Stimulated activated CD8-positive, alpha-beta memory T cell treated with anti-CD3 and anti-CD28 coated beads, Interleukin-15, amount 100 ng/mL, for 4 hours (primary cell): ENCODE data around the gene SPAG5.

ENCODE experiments used
- DNase-seq, 2 donors: peaks; one replicate each; pipeline ENCODE4 v3.0.0-alpha.2; 2020; ENCODE audit warnings: low read depth in 2 of 2

Gene SPAG5

DNA sequence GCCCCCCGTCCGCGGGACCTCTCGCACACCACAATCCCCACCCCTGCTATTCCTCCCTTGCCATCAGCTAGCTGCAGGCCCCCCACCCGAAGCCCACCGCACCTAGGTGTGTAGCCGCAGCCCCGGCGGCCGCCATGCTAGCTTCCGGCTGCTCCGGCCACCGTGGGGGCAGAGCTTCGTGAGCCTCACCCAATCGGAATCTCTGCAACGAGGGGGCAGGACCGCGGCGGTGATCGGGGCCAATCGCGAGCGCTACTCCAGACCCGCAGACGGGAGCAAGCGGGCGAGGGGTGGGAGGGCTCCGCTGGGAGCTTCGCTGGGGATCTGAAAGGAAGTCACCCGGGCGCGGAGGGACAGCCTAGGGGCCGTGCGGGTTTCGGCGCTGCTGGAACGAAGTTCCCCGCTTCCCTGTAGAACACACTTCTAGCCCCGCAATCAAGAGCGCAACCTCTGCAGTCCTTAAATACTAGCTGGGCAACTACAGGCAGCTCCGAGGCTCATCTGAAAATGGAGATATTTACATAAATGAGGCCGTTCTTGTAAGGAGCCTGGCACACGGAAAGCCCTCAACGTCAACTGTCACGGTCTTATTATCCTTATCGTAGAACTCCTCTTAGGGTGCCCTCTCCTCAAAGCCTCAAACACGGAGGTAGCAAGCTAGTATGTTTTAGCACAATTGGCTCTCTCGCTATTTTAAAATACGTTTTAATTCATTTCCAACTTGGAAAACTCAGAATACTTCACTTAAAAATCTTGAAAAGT, 27.3 kb downstream of the SPAG5 start, which contains the start of gene PIGS:
Gene PIGS (minus strand): TSS at position 164 of the 762 bp plus-strand sequence. CDS start 28 bp downstream, at position 136.
- DNase-seq = peak; percentile 79 to 83

DNA sequence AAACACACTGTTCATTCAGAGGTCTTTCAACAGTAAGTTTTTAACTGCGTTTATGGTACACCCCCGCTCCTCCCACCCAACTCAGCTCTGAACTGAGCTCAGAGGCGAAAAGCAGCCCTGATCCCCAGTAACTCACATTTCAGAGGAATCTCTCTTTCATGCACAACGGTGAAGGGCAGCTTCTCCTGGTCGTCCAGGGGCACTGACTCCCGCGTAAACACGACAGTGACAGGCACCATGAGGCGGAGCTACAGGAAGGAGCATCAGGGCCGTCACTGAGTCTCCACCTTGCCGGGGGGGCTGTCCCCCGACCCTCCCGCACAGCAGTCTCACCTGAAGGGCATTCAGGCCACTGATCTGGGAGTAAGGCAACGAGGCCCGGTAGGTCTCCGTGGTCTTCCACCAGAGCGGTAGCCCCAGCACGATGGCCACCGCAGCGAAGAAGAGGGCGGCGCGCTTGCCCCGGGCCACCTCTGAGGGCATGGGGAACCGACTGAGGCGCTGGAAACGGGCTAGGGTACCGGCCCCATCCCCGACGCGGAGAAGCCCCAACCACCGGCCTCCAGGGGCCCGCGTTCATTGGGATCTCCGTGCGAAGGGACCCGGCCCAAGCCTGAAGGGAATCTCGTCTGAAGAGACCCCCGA, 28.0 kb downstream of the SPAG5 start:
- DNase-seq = peak in 1 of 2 donors; percentile 17

GRCh38 chr17:28569446-28569845, 29.4 kb downstream of the SPAG5 start:
- no peak for DNase-seq

DNA sequence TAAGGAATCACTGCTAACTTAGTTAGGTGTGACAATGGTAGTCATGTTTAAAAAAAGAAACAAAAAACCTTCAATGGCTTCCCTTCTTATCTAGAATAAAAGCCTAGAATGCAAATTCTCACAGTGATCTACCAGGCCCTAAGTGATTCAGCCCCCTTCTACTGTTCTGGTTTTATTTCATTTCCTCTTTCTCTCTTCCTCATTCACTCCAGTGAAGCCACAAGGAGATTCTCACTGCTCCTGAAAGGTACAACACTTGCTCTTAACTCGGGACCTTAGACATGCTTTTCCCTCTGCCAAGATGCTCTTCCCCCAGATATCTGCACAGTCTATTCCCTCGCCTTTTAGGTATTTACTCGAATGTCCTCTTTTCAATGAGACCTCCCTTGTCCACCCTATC, 31.2 kb downstream of the SPAG5 start:
- no peak for DNase-seq

GRCh38 chr17:28563475-28563874, 35.4 kb downstream of the SPAG5 start:
- DNase-seq = no peak

- DNase-seq = no peak
Observed at GRCh38 chr17:28555022-28555421, 43.8 kb downstream of the SPAG5 start.

GRCh38 chr17:28554565-28554964, 44.3 kb downstream of the SPAG5 start:
- DNase-seq = no peak

DNA sequence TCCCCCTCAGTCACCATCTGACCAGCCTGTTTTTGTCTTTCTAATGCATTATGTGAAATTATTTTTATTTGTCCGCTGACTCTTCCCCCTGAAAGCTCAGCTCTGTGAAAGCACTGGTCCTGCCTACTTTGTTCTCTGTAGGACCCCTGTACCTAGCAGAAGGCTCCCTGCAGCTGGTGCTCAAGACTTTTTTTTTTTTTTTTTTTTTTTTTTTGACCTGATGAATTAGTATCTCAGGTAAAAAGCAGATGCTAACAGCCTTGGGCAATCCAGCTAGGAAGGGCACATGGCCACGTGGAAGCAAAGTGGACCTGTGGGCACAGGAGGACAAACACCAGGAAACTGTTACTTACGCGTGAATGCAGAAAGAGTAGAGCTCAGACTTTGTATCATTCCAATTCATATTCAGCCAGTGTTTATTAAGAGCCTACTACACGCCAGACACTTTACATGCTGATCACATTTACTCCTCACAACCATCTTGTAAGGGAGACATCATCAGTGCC, 45.8 kb downstream of the SPAG5 start:
- DNase-seq = no peak

DNA sequence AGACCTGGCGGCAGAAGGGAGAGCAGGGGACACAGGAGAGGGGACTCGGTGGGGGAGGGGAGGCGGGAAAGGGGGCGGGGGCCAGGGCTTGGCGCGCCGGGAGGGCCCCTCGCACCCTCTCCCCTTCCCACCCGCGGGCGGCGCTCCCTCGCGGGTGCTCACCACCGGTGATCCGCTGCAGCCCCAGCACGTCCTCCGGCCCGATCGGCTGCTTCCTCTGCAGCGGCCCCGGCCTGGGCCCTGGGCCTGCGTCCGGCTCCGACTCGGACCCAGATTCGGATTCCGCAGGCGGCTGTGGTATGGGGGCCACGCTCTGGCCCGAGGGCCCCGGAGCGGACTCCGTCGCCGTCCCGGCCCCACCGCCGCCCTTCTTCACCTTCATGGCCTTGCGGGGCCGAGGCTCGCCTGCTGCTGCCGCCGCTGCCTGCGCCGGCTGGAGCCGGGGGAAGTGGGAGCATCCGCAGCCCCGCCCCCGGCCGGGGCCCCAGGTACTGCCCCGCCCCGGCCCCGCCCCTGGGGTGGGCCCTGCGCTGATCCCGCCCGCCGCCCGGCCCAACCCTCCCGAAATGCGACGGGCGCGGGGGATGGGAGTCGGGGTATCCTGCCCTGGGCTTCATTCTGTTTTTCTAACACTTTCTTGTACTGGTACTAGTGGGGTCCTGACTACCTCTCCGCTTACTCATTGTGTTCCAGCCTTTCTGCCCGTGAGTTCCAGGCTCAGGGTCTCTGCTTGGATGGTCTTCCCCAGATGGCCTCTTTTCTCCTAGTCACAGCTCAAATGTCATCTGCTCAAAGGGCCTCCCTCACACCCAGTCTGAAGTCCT, 46.4 kb downstream of the SPAG5 start, which contains the start of gene UNC119:
Gene UNC119 (minus strand): TSS at position 449 of the 824 bp plus-strand sequence. CDS start 67 bp downstream, at position 382.
- peak; percentile 41 to 49 for DNase-seq

- no peak for DNase-seq
Observed at GRCh38 chr17:28551421-28552175, 47.2 kb downstream of the SPAG5 start.

- no peak for DNase-seq
Observed at GRCh38 chr17:28550858-28551257, 48.0 kb downstream of the SPAG5 start.

DNA sequence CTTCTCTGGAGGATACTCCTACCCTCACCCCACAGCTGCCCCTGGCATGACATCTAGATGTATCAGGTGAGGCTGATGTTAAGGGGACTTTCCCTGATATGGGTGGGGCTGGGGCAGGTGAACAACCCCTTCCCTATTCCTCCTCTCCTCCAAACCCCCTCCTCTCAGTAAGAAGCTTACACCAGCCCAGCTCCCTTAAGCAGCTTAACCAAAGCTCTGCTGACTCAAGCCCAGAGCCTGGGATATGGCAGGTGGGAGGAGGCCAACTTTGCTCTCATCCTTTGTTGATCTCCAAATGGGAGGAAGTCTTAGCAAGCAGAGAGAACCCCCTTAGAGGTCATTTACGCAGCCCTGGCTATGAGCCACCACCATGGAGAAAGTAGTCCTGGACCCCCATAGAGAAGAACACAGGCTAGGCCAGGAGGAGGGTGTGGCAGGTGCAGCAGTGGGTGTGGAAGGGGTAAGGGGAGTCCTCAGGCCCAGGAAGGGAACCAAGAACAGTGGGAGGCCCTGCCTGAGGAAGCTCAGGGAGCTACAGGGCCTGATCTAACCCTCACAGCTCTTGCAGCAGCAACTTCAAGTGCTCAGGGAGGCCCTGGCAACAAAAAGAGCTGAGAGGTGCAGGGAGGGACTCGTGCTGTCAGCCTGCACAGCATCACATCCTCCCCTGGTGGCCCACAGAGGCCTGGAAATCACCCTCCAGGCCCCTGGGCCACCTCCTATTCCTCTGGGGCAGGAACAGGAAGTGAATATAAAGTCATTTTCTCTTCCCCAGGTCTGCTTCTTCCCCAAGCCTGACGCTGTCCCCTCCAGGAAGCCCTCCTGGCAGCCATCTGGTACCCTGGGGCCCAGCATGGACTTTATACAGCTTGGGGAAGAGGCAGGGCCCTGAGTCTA, 49.3 kb downstream of the SPAG5 start:
- peak; percentile 7 to 21 for DNase-seq

DNA sequence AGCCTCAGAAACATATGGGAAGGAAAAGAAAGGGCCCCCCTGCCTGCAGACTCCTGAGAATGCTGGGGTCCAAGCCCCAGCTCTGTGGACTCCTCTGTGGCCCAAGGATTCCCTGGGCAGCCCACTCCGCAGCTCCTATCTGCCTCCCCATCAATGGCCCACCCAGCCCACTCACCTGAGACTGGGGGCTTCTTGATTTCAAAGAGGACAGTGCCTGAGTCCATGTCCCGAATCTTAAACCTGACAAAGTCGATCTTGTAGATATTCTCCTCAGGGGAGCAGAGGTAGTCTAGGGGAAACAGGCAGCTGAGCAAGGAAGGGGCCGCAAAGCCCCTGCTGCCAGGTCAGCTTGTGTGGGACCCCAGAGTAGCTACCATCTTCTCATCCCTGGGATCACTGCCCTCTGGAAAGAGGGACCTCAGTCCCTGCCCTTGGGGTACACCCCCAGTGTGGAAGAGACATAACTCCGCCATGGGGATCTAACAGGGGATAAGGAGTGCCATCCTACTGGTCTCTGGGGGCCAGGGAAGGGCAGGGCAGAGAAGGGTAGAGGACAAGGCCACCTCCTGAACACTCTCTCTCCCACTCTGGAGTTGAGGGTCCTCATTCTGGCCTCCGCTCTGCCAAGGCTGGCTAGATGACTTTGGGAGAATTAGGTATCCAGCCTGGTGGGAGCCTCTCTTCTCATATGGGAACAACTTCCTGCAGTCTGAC, 50.3 kb downstream of the SPAG5 start:
- DNase-seq = no peak

- DNase-seq = peak; percentile 13 to 20
Observed at GRCh38 chr17:28547623-28548416, 51.0 kb downstream of the SPAG5 start.

GRCh38 chr17:28547096-28547622, 51.7 kb downstream of the SPAG5 start:
- DNase-seq = no peak

DNA sequence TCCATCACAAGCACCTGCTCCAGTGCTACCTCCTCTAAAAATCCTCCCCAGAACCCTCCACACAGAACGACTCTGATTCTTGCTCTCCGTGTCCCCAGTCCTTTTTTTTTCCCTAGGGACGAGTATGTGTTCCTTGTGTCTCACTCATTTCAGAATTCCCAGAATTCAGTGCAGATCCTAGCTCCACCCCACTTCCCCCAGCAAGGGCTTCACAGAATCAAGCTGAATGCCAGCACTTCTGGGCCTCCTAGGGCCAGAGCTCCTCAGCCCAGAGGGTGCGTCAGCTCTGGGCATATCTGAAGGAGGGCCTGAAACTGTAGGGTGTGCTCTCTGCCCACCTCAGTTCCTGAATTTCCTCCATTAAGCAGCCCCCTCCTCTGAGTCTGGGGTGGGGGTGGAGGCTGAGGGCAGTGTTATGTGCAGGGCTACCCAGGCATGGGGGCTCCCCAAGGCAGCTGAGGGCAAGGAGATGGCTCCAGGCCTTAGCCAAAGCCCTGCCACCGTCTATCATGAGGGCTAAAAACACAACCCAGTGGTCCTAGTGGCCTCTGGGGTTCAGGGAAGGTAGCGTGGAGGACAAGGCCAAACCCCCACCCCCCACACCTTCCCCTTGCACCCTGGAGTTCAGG, 52.9 kb downstream of the SPAG5 start:
- no peak for DNase-seq

GRCh38 chr17:28545141-28545503, 53.7 kb downstream of the SPAG5 start:
- no peak for DNase-seq
